ENCODE results near the gene CDH23. TPM values are rescaled to one million over a fixed set of nuclear protein-coding genes. Genes with fewer than 3 reads are reported as not detected.

CDH23 gene
- total and polyA plus RNA-seq, 9 of the 15 experiments (the other 6 are each of a cell fraction or from before 2014, with no cell fraction given) = 0.18 to 1.2 (median 0.47) TPM

DNA sequence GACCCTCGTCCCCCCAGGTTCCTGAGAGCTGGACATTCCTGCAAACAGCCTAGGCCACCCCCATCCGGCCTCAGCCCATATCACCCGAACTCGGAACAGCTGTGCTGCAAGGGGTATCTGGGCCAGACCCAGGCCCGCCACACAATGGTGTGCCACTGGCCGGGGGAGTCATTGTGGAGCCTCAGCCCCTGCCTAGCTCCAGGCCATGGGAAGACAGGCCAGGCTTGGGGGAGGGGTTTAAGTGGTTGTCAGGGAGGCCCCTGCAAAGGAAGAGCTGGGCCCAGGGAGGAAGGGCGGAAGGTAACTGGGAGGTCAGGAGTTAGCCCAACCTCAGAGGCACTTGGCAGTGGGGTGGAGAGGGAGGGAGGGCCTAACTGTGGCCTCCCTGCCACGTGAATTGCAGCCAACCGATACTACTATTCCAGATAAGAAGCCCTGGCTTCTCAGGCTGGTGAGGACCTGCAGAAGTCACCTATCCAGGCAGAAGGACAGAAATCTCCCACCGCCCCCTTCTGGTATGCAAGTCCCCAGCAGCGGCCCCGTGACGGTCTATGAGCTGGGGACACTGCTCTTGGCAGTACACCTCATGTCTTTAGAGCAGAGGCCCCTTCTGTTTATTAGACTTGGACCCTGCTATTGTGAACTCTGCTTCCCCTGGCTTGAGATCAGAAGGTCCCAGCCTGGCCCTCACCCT is 349.8 kb downstream of the CDH23 start (continued):
- TF ChIP-seq, protein P1, sequence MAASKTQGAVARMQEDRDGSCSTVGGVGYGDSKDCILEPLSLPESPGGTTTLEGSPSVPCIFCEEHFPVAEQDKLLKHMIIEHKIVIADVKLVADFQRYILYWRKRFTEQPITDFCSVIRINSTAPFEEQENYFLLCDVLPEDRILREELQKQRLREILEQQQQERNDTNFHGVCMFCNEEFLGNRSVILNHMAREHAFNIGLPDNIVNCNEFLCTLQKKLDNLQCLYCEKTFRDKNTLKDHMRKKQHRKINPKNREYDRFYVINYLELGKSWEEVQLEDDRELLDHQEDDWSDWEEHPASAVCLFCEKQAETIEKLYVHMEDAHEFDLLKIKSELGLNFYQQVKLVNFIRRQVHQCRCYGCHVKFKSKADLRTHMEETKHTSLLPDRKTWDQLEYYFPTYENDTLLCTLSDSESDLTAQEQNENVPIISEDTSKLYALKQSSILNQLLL (CRISPR knock-in tag; IDR thresholded peaks at IDR 0.05; ENCODE audit: borderline replicate concordance) = no peak
- TF ChIP-seq ZNF79 (CRISPR knock-in tag; IDR thresholded peaks at IDR 0.05; ENCODE audit: low read depth) (no peak; the same call in 1 of the 2 replicates), CHD2 (IDR thresholded peaks at IDR 0.05; ENCODE audit: low read depth, low read length) (no peak), TAF7 (tag; IDR thresholded peaks at IDR 0.05) (peak; percentile 50), RBM15 (IDR thresholded peaks at IDR 0.05; ENCODE audit: insufficient read depth, low read length) (no peak), ZNF592 (IDR thresholded peaks at IDR 0.05) (peak; percentile 94), U2AF1 (optimal IDR thresholded peaks at IDR 0.05; ENCODE audit: low read depth, low read length) (no peak)
- TF ChIP-seq, protein P2, sequence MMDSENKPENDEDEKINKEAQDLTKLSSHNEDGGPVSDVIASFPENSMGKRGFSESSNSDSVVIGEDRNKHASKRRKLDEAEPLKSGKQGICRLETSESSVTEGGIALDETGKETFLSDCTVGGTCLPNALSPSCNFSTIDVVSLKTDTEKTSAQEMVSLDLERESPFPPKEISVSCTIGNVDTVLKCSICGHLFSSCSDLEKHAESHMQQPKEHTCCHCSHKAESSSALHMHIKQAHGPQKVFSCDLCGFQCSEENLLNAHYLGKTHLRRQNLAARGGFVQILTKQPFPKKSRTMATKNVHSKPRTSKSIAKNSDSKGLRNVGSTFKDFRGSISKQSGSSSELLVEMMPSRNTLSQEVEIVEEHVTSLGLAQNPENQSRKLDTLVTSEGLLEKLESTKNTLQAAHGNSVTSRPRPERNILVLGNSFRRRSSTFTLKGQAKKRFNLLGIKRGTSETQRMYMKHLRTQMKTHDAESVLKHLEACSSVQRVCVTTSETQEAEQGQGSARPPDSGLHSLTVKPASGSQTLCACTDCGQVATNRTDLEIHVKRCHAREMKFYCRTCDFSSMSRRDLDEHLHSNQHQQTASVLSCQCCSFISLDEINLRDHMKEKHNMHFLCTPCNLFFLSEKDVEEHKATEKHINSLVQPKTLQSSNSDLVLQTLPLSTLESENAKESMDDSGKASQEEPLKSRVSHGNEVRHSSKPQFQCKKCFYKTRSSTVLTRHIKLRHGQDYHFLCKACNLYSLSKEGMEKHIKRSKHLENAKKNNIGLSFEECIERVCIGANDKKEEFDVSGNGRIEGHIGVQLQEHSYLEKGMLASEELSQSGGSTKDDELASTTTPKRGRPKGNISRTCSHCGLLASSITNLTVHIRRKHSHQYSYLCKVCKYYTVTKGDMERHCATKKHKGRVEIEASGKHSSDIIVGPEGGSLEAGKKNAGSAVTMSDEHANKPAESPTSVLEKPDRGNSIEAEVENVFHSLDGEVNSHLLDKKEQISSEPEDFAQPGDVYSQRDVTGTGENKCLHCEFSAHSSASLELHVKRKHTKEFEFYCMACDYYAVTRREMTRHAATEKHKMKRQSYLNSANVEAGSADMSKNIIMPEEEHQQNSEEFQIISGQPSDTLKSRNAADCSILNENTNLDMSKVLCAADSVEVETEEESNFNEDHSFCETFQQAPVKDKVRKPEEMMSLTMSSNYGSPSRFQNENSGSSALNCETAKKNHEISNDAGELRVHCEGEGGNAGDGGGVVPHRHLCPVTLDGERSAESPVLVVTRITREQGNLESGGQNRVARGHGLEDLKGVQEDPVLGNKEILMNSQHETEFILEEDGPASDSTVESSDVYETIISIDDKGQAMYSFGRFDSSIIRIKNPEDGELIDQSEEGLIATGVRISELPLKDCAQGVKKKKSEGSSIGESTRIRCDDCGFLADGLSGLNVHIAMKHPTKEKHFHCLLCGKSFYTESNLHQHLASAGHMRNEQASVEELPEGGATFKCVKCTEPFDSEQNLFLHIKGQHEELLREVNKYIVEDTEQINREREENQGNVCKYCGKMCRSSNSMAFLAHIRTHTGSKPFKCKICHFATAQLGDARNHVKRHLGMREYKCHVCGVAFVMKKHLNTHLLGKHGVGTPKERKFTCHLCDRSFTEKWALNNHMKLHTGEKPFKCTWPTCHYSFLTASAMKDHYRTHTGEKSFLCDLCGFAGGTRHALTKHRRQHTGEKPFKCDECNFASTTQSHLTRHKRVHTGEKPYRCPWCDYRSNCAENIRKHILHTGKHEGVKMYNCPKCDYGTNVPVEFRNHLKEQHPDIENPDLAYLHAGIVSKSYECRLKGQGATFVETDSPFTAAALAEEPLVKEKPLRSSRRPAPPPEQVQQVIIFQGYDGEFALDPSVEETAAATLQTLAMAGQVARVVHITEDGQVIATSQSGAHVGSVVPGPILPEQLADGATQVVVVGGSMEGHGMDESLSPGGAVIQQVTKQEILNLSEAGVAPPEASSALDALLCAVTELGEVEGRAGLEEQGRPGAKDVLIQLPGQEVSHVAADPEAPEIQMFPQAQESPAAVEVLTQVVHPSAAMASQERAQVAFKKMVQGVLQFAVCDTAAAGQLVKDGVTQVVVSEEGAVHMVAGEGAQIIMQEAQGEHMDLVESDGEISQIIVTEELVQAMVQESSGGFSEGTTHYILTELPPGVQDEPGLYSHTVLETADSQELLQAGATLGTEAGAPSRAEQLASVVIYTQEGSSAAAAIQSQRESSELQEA (IDR thresholded peaks at IDR 0.05; ENCODE audit: low read depth) = no peak
- TF ChIP-seq, protein P3, sequence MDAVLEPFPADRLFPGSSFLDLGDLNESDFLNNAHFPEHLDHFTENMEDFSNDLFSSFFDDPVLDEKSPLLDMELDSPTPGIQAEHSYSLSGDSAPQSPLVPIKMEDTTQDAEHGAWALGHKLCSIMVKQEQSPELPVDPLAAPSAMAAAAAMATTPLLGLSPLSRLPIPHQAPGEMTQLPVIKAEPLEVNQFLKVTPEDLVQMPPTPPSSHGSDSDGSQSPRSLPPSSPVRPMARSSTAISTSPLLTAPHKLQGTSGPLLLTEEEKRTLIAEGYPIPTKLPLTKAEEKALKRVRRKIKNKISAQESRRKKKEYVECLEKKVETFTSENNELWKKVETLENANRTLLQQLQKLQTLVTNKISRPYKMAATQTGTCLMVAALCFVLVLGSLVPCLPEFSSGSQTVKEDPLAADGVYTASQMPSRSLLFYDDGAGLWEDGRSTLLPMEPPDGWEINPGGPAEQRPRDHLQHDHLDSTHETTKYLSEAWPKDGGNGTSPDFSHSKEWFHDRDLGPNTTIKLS (IDR thresholded peaks at IDR 0.05; ENCODE audit: borderline replicate concordance, low read depth) = peak; percentile 81; the same call in 1 of the 2 replicates
